MCF 10A (cell line): Measurements from ENCODE around the gene LRRC8A. TPM values are rescaled to one million over a fixed set of nuclear protein-coding genes. Genes with fewer than 3 reads are reported as not detected.

Experiments
- BruUV-seq: library from RNA; stranded (reverse); fragments of 400-500 nt; replicated peaks from 2 replicates; lab custom pipeline; 2021; lab: Mats Ljungman, UMichigan
- CTCF ChIA-PET: fragments of 300-600 bp; sonication (Branson Sonifier 250); formaldehyde crosslinking; extraction: SDS; loops from one replicate; lab custom pipeline; 2021; ENCODE audit warnings: antibody characterized with exemption, inconsistent platforms; lab: Yijun Ruan, JAX
- POLR2A ChIA-PET: fragments of 300-600, 350-650 bp; sonication (Branson Sonifier 250); formaldehyde crosslinking; extraction: SDS; loops from one replicate; lab custom pipeline; 2020; ENCODE audit warnings: antibody characterized with exemption, inconsistent platforms; lab: Yijun Ruan, JAX
- DNase-seq: peaks from one replicate; pipeline ENCODE4 v3.0.0-alpha.2; 2018; ENCODE audit not compliant: unreplicated experiment
- H3K27ac Mint-ChIP-seq: one replicate; pipeline ENCODE4 v1.8.0; 2022; ENCODE audit warnings: mild to moderate bottlenecking, low read depth, mixed read lengths; ENCODE audit not compliant: unreplicated experiment
- H3K27me3 Mint-ChIP-seq: one replicate; pipeline ENCODE4 v1.8.0; 2022; ENCODE audit warnings: mixed read lengths; ENCODE audit not compliant: insufficient read depth, unreplicated experiment
- H3K36me3 Mint-ChIP-seq: one replicate; pipeline ENCODE4 v1.8.0; 2022; ENCODE audit warnings: mild to moderate bottlenecking, moderate library complexity, mixed read lengths; ENCODE audit not compliant: insufficient read depth, unreplicated experiment
- H3K4me1 Mint-ChIP-seq: one replicate; pipeline ENCODE4 v1.8.0; 2022; ENCODE audit warnings: mixed read lengths; ENCODE audit not compliant: insufficient read depth, unreplicated experiment
- H3K4me3 Mint-ChIP-seq: one replicate; pipeline ENCODE4 v1.8.0; 2022; ENCODE audit warnings: mild to moderate bottlenecking, moderate library complexity, mixed read lengths; ENCODE audit not compliant: unreplicated experiment
- H3K9me3 Mint-ChIP-seq: one replicate; pipeline ENCODE4 v1.8.0; 2022; ENCODE audit warnings: mixed read lengths; ENCODE audit not compliant: unreplicated experiment
- intact Hi-C: fragments of 100-400 bp; cut with micrococcal nuclease; formaldehyde crosslinking; loops from 2 replicates; pipeline ENCODE4 v1.14.1; 2022
- total RNA-seq: library from RNA; stranded (reverse); gene quantifications from 2 replicates; pipeline ENCODE4 v1.2.3, GENCODE V29; 2022
- TF ChIP-seq, protein P1 (sequence below): fragments of 200-600 bp; IDR thresholded peaks from one replicate; pipeline ENCODE4 v1.8.0; 2022; ENCODE audit warnings: antibody characterized with exemption, mild to moderate bottlenecking; ENCODE audit not compliant: unreplicated experiment

LRRC8A gene
- total RNA-seq, 1 experiment from 2014 or later = 30.9 TPM

DNA sequence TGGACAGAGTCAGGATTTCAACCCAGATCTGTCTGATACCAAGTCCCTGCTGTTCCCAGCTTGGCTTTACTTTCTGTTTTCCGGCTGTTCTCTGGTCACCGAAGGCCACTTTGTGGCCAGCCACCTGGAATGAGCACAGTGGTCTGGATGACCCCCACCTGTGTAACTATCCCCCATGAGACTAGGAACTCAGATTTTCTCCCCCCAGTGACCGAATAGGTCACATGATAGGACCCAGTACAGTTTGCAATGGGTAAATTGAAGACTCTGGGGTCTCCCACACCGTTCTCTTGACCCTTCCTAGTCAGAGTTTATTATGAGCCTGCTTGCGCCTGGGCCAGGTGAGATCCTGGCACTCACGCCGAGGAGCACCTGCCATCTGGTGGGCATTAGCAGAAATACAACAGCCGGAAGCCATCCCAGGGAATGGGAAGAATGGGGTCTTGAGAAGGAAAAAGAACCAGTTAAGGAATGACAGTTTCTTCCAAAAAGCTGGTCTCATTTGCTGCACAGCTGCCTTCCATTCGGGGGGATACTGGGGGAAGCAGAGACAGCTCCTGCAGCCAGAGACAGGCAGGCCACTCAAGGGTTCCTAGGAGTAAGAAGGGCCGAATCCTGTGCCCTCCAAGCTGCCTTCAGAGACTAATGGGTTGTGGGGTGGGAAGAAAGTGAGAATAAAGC is 45.9 kb downstream of the LRRC8A start:
- no TSS peak for BruUV-seq
- Mint-ChIP-seq H3K9me3 (no peaks in the 10 kb centered on the region), H3K4me1 (peaks cover 7% of the 10 kb centered on the region), H3K4me3 (no peak overlapping the region), H3K27me3 (no peaks in the 10 kb centered on the region), H3K36me3 (peaks cover 7% of the 10 kb centered on the region), H3K27ac (peak overlapping the region; percentile 75)
- TF ChIP-seq, protein P1, sequence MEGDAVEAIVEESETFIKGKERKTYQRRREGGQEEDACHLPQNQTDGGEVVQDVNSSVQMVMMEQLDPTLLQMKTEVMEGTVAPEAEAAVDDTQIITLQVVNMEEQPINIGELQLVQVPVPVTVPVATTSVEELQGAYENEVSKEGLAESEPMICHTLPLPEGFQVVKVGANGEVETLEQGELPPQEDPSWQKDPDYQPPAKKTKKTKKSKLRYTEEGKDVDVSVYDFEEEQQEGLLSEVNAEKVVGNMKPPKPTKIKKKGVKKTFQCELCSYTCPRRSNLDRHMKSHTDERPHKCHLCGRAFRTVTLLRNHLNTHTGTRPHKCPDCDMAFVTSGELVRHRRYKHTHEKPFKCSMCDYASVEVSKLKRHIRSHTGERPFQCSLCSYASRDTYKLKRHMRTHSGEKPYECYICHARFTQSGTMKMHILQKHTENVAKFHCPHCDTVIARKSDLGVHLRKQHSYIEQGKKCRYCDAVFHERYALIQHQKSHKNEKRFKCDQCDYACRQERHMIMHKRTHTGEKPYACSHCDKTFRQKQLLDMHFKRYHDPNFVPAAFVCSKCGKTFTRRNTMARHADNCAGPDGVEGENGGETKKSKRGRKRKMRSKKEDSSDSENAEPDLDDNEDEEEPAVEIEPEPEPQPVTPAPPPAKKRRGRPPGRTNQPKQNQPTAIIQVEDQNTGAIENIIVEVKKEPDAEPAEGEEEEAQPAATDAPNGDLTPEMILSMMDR = peak; percentile 87
- ChIA-PET POLR2A (interaction anchor here (0.9 to 1.5 kb wide), 7 partner anchors 18 to 98 kb away, joined by 3 to 6 read pairs (median 4); no protein-coding TSS in a partner anchor), CTCF (interaction anchor here (0.6 to 10.2 kb wide), 38 partner anchors 9 to 666 kb away, joined by 3 to 172 read pairs (median 5); partner anchors contain the start of genes ENDOG, KYAT1, LRRC8A and MIGA2)
- intact Hi-C loops = loop anchor here (1.0 to 5.0 kb wide), 3 partner anchors 36 to 76 kb away; no protein-coding TSS in a partner anchor
- DNase-seq = peak; percentile 65

DNA sequence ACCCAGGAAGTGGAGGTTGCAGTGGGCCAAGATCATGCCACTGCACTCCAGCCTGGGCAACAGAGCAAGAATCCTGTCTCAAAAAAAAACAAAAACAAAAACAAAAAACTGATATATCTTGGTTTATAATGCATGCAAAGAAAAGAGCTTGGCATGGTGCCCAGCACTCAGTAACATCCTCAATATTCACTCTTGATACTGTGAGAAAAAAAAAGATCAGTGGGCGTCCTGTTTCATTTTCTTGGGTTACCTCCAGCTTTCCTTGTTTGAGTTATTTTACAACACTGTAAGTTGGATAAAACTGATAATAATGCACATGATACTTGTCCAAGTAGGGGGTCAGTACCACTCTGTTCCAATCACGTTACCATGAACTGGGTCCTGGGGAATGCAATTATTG is 46.7 kb downstream of the LRRC8A start:
- CTCF ChIA-PET = interaction anchor here (0.6 to 10.2 kb wide), 38 partner anchors 8 to 666 kb away, joined by 3 to 172 read pairs (median 5); partner anchors contain the start of genes ENDOG, KYAT1, LRRC8A and MIGA2
- no peak for DNase-seq
- intact Hi-C loops = loop anchor here (1.0 to 5.0 kb wide), 3 partner anchors 36 to 76 kb away; no protein-coding TSS in a partner anchor
- Mint-ChIP-seq H3K36me3 (peaks cover 7% of the 10 kb centered on the region), H3K9me3 (no peaks in the 10 kb centered on the region), H3K4me1 (peaks cover 7% of the 10 kb centered on the region), H3K27me3 (no peaks in the 10 kb centered on the region), H3K27ac (no peak overlapping the region), H3K4me3 (no peak overlapping the region)
- TF ChIP-seq, protein P1 = no peak
- no TSS peak for BruUV-seq
- POLR2A ChIA-PET = interaction anchor here (0.6 to 1.5 kb wide), 8 partner anchors 17 to 98 kb away, joined by 3 to 6 read pairs (median 4); no protein-coding TSS in a partner anchor

DNA sequence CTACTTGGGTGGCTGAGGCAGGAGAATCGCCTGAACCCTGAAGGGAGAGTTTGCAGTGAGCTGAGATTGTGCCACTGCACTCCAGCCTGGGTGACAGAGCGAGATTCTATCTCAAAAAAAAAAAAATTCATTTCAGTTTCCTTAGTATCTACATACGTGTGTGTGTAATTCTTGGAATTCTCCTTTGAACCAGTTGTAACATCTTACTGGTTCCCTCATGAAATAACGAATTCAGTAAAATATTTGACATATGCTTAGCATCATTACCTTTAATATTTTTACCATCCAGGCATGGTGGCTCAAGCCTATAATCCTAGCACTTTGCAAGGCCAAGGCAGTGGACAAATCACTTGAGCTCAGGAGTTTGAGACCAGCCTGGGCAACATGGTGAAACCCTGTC is 47.6 kb downstream of the LRRC8A start:
- H3K36me3 Mint-ChIP-seq = peaks cover 5% of the 10 kb centered on the region
- TF ChIP-seq, protein P1 = no peak
- no peak overlapping the region for H3K27ac Mint-ChIP-seq
- intact Hi-C loops = loop anchor here (5.0 kb wide), 1 partner anchor 37 kb away; no protein-coding TSS in a partner anchor
- no peaks in the 10 kb centered on the region for H3K27me3 Mint-ChIP-seq
- BruUV-seq = no TSS peak
- CTCF ChIA-PET = interaction anchor here (0.7 to 10.2 kb wide), 13 partner anchors 10 to 612 kb away, joined by 3 to 172 read pairs (median 14); partner anchors contain the start of genes KYAT1 and LRRC8A
- POLR2A ChIA-PET = interaction anchor here (0.6 to 1.5 kb wide), 2 partner anchors 17 to 99 kb away, joined by 4 to 5 read pairs; no protein-coding TSS in a partner anchor
- no peak for DNase-seq
- peaks cover 7% of the 10 kb centered on the region for H3K4me1 Mint-ChIP-seq
- H3K4me3 Mint-ChIP-seq = no peak overlapping the region
- no peaks in the 10 kb centered on the region for H3K9me3 Mint-ChIP-seq

DNA sequence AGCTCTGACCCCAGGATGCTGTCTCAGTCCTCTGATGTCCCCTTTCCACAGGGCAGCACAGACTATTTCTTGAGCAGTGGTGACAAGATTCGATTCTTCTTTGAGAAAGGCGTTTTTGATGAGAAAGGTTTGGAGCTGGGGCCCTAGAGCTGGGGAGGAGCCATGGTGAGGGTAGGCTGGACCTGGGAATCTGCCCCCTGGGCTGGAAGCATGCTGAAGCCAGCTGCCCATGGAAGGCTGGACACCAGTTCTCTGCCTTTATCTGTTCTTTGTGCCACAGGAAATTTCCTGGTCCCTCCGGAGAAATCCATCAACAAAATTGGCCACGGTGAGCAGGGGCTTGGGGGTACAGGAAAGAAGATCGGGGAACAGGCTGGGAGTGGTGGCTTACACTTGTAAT is 51.8 kb downstream of the LRRC8A start:
- POLR2A ChIA-PET = no interaction called here
- BruUV-seq = no TSS peak
- Mint-ChIP-seq H3K27ac (no peak overlapping the region), H3K27me3 (no peaks in the 10 kb centered on the region), H3K4me1 (no peaks in the 10 kb centered on the region), H3K36me3 (no peaks in the 10 kb centered on the region), H3K4me3 (no peak overlapping the region), H3K9me3 (no peaks in the 10 kb centered on the region)
- DNase-seq = no peak
- TF ChIP-seq, protein P1 = no peak
- intact Hi-C loops = no loop called here
- CTCF ChIA-PET = interaction anchor here (0.6 to 1.3 kb wide), 2 partner anchors 51 to 58 kb away, joined by 3 read pairs; no protein-coding TSS in a partner anchor
